Measurements from ENCODE around the gene EGFR. TPM values are rescaled to one million over a fixed set of nuclear protein-coding genes. Genes with fewer than 3 reads are reported as not detected.

EGFR gene
- total RNA-seq, 2 donors from 2014 or later: 42.5 to 44.2 TPM

- DNase-seq: no peak
- no peak overlapping the region for H3K4me3 ChIP-seq
- H3K4me1 ChIP-seq: no peaks in the 10 kb centered on the region
- TF ChIP-seq POLR2A (IDR thresholded peaks at IDR 0.05) (no peak), CTCF (IDR thresholded peaks at IDR 0.05) (no peak)
- H3K27ac ChIP-seq: no peak overlapping the region
- intact Hi-C loops (cut with DNase I): no loop called here
- no peaks in the 10 kb centered on the region for H3K36me3 ChIP-seq (replicated peaks in 1 of 2; ENCODE audit: insufficient read depth in 1 of 2, low read depth in 2 of 2)
- no peaks in the 10 kb centered on the region for H3K9me3 ChIP-seq
- 74 to 75% methylated on average over 2 of the region's 2 CpGs for WGBS, 2 donors
- H3K27me3 ChIP-seq: no peaks in the 10 kb centered on the region
- no peak for ATAC-seq
These were observed 206.0 kb downstream of the EGFR start for GRCh38 chr7:55224810-55225209.

GRCh38 chr7:55230014-55230413 is 211.2 kb downstream of the EGFR start:
- H3K9me3 ChIP-seq: no peaks in the 10 kb centered on the region
- DNase-seq (no peak), ATAC-seq (no peak)
- H3K27ac ChIP-seq: no peak overlapping the region
- no peak for TF ChIP-seq CTCF (IDR thresholded peaks at IDR 0.05)
- no peak for TF ChIP-seq POLR2A (IDR thresholded peaks at IDR 0.05)
- intact Hi-C loops (cut with DNase I): no loop called here
- no peaks in the 10 kb centered on the region for H3K27me3 ChIP-seq
- no peaks in the 10 kb centered on the region for H3K36me3 ChIP-seq (replicated peaks in 1 of 2; ENCODE audit: insufficient read depth in 1 of 2, low read depth in 2 of 2)
- no peaks in the 10 kb centered on the region for H3K4me1 ChIP-seq
- 27 to 41% methylated on average over 1 of the region's 1 CpG for WGBS, 2 donors
- no peak overlapping the region for H3K4me3 ChIP-seq

DNA sequence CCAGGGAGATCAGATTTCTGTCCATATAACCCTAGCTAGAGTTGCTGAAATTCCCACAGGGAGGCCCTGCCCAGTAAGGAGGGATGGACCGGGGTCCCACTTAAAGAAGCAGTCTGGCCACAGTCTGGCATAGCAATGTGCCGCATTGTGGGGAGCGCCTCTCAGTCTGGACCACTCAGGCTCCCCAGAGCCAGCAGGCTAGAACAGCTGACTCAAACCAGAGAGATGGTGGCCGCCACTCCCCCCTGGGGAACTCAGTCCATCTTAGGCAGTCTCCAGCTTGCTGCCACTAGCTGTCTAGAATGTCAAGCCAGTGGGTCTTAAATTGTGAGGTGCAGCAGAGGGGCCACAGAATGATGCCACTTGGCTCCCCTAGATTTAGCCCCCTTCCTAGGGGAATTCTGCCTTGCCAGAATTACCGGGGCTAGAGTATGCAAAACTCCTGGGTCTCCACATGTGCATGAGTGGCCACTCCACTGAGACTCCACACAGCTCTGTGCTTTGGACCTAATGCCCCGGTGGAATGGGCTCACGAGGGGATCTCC is 213.0 kb downstream of the EGFR start:
- DNase-seq (no peak), ATAC-seq (no peak)
- H3K27ac ChIP-seq: no peak overlapping the region
- H3K36me3 ChIP-seq (replicated peaks in 1 of 2; ENCODE audit: insufficient read depth in 1 of 2, low read depth in 2 of 2): no peaks in the 10 kb centered on the region
- TF ChIP-seq CTCF (IDR thresholded peaks at IDR 0.05) (no peak), POLR2A (IDR thresholded peaks at IDR 0.05) (no peak)
- no peaks in the 10 kb centered on the region for H3K4me1 ChIP-seq
- intact Hi-C loops (cut with DNase I): no loop called here
- H3K9me3 ChIP-seq: no peaks in the 10 kb centered on the region
- H3K4me3 ChIP-seq: no peak overlapping the region
- WGBS, 2 donors: 88% methylated on average over 7 of the region's 7 CpGs; no CpG with 5 or more reads in 1 of the 2 donors
- H3K27me3 ChIP-seq: no peaks in the 10 kb centered on the region

- H3K36me3 ChIP-seq (replicated peaks in 1 of 2; ENCODE audit: insufficient read depth in 1 of 2, low read depth in 2 of 2): no peaks in the 10 kb centered on the region
- intact Hi-C loops (cut with DNase I): no loop called here
- no peaks in the 10 kb centered on the region for H3K4me1 ChIP-seq
- ATAC-seq (no peak), DNase-seq (no peak)
- no peak for TF ChIP-seq CTCF (IDR thresholded peaks at IDR 0.05)
- TF ChIP-seq POLR2A (IDR thresholded peaks at IDR 0.05): no peak
- no peak overlapping the region for H3K27ac ChIP-seq
- WGBS, 2 donors: 94% methylated on average over 6 to 7 of the region's 7 CpGs
- no peaks in the 10 kb centered on the region for H3K27me3 ChIP-seq
- no peaks in the 10 kb centered on the region for H3K9me3 ChIP-seq
- no peak overlapping the region for H3K4me3 ChIP-seq
These were observed 214.2 kb downstream of the EGFR start for GRCh38 chr7:55233001-55233400.

DNA sequence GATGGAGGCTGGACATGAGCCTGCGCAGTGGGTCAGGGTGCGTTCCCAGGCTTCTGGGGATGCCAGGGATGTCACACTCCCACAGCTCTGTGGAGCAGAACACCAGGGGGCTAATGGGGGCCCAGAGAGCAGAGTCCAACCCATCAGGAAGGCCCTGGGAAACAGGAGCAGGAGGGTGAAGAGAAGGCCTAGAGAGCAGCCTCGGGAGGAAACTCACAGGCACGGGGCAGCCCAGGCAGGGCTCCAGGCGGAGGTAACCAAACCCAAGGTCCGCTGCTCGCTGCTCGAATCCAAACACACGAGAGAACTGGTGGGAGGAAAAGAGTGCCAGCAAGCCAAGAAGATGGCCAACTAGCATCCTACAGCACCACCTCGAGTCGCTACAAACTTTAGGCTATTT is 215.6 kb downstream of the EGFR start:
- Histone ChIP-seq H3K4me1 (no peaks in the 10 kb centered on the region), H3K4me3 (no peak overlapping the region), H3K9me3 (no peaks in the 10 kb centered on the region), H3K36me3 (replicated peaks in 1 of 2; ENCODE audit: insufficient read depth in 1 of 2, low read depth in 2 of 2) (no peaks in the 10 kb centered on the region), H3K27ac (no peak overlapping the region), H3K27me3 (no peaks in the 10 kb centered on the region)
- ATAC-seq: no peak
- DNase-seq: no peak
- TF ChIP-seq POLR2A (IDR thresholded peaks at IDR 0.05): no peak
- intact Hi-C loops (cut with DNase I): no loop called here
- 75 to 76% methylated on average over 11 of the region's 11 CpGs for WGBS, 2 donors
